GM10847 (cell line): ENCODE data around the gene SLC35E2B.

Source experiments
- POLR2A ChIP-seq: IDR thresholded peaks from 2 replicates; pipeline ENCODE4 v1.6.1; 2011; ENCODE audit not compliant: insufficient read length; ENCODE audit errors: extremely low read depth

The SLC35E2B gene

DNA sequence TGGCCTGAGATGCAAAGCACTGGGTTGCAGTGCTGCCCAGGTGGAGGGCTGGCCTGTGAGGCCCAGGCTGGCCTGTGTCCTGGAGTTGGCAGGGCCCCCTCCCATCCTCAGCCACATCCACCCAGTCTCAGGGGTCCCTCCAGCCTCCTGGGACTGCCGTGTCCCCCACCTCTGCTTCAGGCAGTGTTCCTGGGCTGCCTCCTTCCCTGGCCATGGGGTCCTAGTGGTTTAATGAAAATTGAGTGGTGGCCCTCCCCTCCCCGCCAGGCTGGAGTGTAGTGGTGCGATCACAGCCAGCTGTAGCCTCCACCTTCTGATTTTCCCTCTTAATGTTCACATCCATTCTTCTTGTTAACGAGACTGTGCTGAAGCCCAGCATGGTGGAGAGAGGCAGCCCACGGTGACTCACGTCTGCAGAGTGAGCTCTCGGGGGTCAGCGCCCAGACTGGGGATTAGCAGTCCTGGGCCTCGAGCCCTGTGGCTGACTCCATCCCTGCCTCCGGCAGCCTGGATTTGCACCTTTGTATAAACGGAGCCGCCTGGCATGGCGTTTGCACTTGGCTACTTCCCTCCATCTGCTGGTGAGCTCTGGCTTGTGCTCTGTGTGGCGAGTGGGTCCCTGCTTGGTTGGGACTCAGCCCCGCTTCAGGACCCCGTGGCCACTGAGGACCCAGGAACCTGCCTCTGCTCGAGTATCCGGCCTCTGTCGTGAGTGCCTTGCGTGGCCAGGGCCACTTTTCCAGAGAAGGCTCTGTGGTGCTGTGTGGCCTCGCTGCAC is 70.4 kb downstream of the SLC35E2B start:
- no peak for TF ChIP-seq POLR2A

DNA sequence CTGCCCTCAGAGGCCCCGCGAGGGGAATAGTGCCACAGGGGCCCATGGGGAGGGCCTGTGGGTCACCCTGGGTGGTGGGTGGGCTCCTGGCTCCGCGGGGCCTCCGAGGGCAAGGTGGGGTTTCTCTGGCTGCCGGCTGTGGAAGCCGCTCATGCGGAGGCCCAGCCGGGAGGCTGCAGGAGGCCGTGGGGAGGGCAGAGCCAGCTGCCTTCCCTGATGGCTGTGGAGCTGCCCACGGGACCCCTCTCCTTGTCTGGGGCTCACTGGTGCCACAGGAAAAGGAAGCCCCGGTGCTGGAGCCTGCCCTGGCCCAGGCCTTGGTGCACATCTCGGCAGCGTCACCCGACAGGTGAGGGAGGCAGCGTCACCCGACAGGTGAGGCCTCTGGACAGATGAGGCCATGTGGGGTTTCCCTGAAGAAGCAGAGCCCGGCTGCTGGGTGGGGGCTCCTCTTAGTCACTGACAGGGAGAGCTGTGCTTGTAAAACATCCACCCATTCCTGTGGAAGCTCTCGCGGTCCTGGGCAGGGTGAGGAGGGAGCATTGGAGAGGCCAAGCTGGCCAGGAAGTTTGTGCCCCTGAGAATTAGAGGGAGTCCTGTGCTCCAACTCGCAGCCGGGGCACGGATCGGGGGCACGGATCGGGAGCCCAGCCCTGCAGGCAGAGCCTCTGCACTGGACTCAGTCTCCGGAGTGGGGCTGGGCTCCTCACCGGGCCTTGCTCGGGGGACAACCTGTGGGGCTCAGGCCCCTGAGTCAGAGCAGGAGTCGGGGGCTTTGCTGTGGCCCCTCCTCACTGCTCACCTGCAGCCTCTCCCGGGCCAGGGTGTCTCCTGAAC is 71.2 kb downstream of the SLC35E2B start:
- TF ChIP-seq POLR2A, result no peak

DNA sequence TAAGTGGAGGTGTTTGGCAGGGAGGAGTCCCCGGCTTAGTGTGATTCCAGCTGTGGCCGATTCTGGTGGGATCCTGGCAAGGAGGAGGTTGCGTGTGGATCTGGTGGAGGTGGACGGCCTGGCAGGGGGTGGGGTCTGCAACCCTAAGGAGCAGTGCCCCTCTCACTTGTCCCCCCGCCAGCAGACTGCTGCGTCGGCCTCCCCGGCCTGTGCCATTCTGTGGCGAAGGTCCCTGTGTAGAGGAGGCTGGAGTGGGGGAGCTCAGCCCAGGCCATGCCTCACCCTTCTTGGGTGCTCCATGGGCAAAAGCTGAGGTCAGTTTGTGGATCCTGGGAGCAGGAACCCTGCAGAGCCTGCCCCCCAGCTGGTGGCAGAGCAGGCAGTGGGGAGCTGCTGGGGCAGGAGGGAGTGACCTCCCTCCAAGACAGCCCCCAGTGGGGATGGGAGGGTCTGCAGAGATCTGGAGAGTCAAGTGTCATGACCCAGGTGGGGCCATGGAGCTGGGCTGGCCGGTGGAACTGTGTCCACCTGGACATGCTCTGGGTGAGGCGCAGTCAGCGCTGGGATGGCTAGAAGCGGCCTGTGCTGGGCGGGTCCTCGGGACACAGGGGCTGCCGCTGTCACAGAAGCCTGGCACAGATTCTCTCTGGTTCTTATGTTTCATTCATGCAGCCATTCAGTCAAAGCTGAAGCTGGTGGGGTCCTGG is 72.0 kb downstream of the SLC35E2B start:
- TF ChIP-seq POLR2A, result no peak

DNA sequence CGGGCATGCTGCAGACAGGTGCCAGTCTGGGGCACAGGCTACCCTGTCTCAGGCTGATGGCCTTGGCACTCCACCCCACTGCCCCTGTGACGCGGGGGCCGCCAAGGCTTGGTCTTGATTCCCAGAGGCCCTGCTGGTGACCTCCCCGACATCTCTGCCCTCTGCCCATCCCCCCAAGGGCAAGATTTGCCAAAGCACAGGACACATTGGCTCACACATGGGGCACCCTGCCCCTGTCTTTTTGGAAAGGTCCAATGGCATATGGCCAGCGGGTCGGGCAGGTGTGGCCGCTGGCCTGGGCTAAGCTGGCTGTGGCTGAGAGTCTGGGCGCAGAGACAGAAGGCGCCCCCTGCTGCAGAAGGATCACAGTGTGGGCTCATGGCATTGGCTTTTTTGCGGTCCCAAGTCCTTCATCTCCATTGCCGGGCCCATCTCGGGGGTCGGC is 72.7 kb downstream of the SLC35E2B start:
- no peak for TF ChIP-seq POLR2A

DNA sequence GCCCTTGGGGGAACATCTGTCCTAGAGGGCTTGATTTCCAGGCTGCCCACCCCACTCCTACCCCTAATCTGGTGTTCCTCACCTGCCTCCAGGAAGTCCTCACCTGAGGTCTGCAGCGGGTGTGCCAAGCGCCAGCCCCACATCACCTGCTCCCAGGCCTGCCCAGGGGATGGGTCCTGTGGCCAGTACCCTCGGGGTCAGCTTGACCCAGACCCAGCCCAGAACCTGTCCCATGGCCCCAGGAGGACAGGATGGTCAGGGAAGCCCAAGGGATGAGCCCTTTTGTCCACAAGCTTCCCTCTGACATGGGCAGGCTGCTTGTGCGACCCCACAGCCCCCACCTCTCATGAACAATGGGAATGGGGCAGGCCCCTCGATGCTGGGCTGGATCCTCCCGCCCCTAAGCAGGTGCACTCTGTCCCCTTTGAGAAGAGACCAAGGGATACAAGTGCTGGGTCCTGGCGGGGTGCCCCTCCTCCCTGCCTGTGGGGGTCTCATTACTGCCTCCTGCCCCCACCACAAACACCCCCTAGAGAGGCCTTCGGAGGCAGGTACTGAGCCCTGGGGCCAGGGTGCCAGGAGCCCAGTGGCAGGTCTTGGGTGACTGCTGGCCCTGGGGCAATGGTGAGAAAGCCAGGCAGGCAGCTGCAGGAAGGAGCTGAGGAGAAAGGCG is 74.1 kb downstream of the SLC35E2B start:
- TF ChIP-seq POLR2A, result no peak

- TF ChIP-seq POLR2A, result no peak
These were observed 74.7 kb downstream of the SLC35E2B start for GRCh38 chr1:1617925-1618324.

DNA sequence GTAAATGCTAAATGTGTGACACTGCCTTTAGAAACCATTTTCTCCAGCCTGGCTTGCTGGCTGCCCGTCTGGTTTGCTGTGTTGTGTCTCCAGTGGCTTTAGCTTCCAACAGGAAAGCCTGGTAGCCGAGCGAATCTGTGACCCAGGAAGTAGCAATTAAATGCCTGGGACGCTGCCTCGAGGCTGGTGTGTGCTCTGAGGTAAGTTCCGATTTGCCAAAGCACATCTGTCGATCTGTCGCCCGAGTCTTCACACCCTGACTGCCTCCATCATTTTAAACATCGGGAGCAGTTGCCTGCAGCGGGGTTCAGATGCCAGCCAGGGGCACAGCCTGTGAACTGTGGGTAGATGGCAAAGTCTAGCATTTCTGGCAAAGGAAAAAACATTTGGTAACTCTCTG is 75.1 kb downstream of the SLC35E2B start:
- no peak for TF ChIP-seq POLR2A

- no peak for TF ChIP-seq POLR2A
These were observed 75.8 kb downstream of the SLC35E2B start for GRCh38 chr1:1616838-1617237.

- TF ChIP-seq POLR2A, result no peak
These were observed 76.4 kb downstream of the SLC35E2B start for GRCh38 chr1:1616045-1616790.

DNA sequence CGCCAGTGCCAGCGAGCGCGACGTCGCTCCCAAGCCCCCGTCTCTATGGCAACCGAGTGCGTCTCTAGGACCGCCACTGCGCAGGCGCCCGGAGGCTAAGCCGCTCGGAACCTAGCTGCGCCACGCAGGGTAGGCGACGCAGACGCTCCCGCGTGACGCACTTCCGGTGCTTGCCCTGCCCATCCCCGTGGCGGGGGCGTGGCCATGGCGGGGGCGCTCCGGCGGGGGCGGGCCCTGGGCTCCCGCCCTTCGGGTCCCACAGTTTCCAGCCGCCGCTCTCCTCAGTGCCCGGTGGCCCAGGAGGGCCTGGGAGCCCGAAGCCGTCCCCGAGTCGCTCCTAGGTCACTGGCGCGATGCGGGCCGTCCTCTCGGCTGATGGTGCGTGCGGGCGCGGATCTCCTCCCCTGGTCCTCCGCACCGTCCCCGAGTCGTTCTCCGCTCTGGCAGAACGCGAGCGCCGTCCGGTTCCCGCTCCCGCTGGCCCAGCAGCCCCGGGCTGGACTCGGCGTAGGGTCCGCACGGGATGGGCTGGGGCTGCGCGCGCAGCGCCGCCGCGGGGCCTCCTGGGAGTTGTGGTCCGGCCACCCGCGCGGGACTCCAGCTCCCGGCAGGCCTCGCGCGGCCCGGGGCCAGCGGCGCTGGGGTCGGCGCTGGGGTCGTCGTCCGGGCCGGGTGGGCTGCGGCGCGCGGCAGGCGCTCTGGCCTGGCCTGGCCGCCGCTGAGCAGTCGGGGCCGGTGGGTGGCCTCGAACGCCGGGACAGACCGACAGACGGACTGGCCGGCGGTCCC is 77.1 kb downstream of the SLC35E2B start, which contains the start of gene MIB2:
Gene MIB2, plus strand, starts transcription at position 245 of the 789 bp plus-strand sequence. CDS start 7,953 bp downstream, outside the sequence.
- peak; percentile 73 for TF ChIP-seq POLR2A

DNA sequence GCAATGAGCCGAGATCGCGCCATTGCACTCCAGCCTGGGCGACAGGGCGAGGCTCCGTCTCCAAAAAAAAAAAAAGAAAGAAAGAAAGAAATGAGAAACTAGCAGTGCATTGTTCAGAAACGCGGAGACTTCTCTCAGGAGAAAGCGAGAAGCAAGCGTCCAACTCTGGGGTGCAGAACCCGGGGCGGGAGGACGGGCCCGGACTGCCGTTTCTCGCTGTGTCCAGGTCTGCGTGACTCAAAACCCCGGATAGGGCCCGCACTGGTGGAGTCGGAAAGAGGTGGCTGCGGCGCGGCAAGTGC is 77.7 kb downstream of the SLC35E2B start:
- TF ChIP-seq POLR2A, result no peak

DNA sequence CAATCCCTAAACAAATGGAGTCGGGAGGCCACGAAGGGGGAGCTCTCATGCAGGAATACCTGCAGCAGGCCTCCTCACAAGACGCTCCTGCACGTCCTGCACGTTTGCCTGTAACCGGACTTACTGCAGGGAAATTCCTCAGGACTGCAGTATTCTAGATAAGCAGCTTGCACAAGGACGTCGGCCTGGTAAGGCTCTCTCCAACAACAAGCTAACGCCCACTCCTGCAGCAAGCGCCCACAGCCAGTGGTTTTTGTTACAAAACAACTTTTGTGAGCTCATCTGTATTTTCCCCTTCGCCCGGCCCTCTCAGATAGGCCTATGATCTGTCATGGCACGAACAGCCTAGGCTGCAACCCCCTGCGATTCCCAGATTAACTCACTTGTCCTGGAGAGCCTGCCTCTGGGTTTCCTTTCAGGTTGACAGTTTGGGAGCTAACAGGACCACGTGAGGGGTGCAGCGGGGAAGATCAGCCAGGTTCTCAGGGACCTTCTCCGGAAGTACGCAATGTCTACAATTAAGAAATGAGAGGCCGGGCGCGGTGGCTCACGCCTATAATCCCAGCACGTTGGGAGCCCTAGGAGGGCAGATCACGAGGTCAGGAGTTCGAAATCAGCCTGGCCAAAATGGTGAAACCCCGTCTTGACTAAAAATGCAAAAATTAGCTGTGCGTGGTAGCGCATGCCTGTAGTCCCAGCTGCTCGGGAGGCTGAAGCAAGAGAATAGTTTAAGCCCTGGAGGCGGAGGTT is 78.2 kb downstream of the SLC35E2B start:
- TF ChIP-seq POLR2A, result no peak

GRCh38 chr1:1613509-1614082 is 79.0 kb downstream of the SLC35E2B start:
- TF ChIP-seq POLR2A, result no peak
